Measurements from ENCODE around the gene NEURL2.
"Not testable (repeated sequence)": the region's sequence is repeated elsewhere in the genome, so short reads cannot be mapped to it uniquely, and the experiment has no call there.

Gene NEURL2

GRCh38 chr20:45890985-45891983, at the start of gene NEURL2, which contains the start of gene CTSA:
NEURL2 (minus strand) TSS chr20:45891208; CDS start chr20:45890991, 217 bp downstream.
CTSA (plus strand) TSS chr20:45891335; CDS start chr20:45891569, 234 bp downstream.
- DNase-seq = peak; percentile 21

GRCh38 chr20:45940469-45940868, 49.5 kb upstream of the NEURL2 start:
- DNase-seq = no peak

- DNase-seq = no peak
These were observed 49.0 kb upstream of the NEURL2 start for GRCh38 chr20:45940053-45940452.

GRCh38 chr20:45938727-45939438, 47.9 kb upstream of the NEURL2 start:
- DNase-seq = no peak

GRCh38 chr20:45937765-45938164, 46.8 kb upstream of the NEURL2 start:
- DNase-seq = no peak

GRCh38 chr20:45935416-45936046, 44.5 kb upstream of the NEURL2 start:
- DNase-seq = no peak

- peak; percentile 90 for DNase-seq
These were observed 43.8 kb upstream of the NEURL2 start, which contains the start of gene PCIF1 for GRCh38 chr20:45934586-45935415. PCIF1 (plus strand) TSS chr20:45934683; CDS start chr20:45939000, 4,317 bp downstream.

GRCh38 chr20:45934046-45934585, 43.1 kb upstream of the NEURL2 start:
- no peak for DNase-seq

GRCh38 chr20:45933266-45934045, 42.4 kb upstream of the NEURL2 start:
- peak; percentile 20 for DNase-seq

- DNase-seq = not testable (repeated sequence)
These were observed 40.7 kb upstream of the NEURL2 start for GRCh38 chr20:45931680-45932079.

GRCh38 chr20:45927071-45927878, 36.3 kb upstream of the NEURL2 start:
- DNase-seq = no peak

- no peak for DNase-seq
These were observed 35.7 kb upstream of the NEURL2 start for GRCh38 chr20:45926731-45927070.

- DNase-seq = no peak
These were observed 35.0 kb upstream of the NEURL2 start for GRCh38 chr20:45925821-45926506.

- DNase-seq = no peak
These were observed 33.6 kb upstream of the NEURL2 start for GRCh38 chr20:45924391-45925261.

GRCh38 chr20:45921337-45922189, 30.6 kb upstream of the NEURL2 start:
- DNase-seq = no peak

- DNase-seq = no peak
These were observed 29.7 kb upstream of the NEURL2 start for GRCh38 chr20:45920462-45921336.
